ENCODE results near the gene PDE6A.
A peak's percentile ranks its signal among the peaks of the same experiment; 100 is the strongest.

The PDE6A gene

GRCh38 chr5:149904293-149904886, 40.2 kb downstream of the PDE6A start:
- no peaks in the 10 kb centered on the region for H3K27me3 ChIP-seq (replicated peaks in 2 of 5; ENCODE audit: control insufficient read depth in 4 of 5, insufficient read depth in 5 of 5, low read length in 4 of 5)
- 78% methylated on average over 3 of the region's 4 CpGs for WGBS (ENCODE audit: insufficient coverage)
- DNase-seq, result no peak
- POLR2A ChIA-PET, result no interaction called here
- CTCF ChIA-PET, result no interaction called here
- H3K9me3 ChIP-seq (ENCODE audit: control extremely low read depth in 1 of 5, control insufficient read depth in 4 of 5, insufficient read depth in 2 of 5, low read depth in 1 of 5, low read length in 4 of 5), result no peaks in the 10 kb centered on the region
- H3K27ac ChIP-seq (ENCODE audit: insufficient read depth in 1 of 2, low read depth in 1 of 2, low read length in 2 of 2, poor library complexity in 1 of 2, severe bottlenecking in 2 of 2), result no peak overlapping the region
- H3K4me1 ChIP-seq (ENCODE audit: control extremely low read depth in 1 of 4, control insufficient read depth in 4 of 4, insufficient read depth in 4 of 4, low read length in 3 of 4), result peaks cover 0 to 6% (median 0%) of the 10 kb centered on the region in 4 experiments
- H3K36me3 ChIP-seq (ENCODE audit: control insufficient read depth in 4 of 4, insufficient read depth in 4 of 4, low read length in 3 of 4), result no peaks in the 10 kb centered on the region
- H3K4me3 ChIP-seq (ENCODE audit: control insufficient read depth in 1 of 7, extremely low read depth in 1 of 7, insufficient read depth in 4 of 7, low read depth in 2 of 7, low read length in 6 of 7), result no peak overlapping the region

GRCh38 chr5:149903404-149903803, 41.2 kb downstream of the PDE6A start:
- ChIA-PET CTCF (no interaction called here), POLR2A (no interaction called here)
- H3K36me3 ChIP-seq (ENCODE audit: control insufficient read depth in 4 of 4, insufficient read depth in 4 of 4, low read length in 3 of 4), result no peaks in the 10 kb centered on the region
- H3K4me1 ChIP-seq (ENCODE audit: control extremely low read depth in 1 of 4, control insufficient read depth in 4 of 4, insufficient read depth in 4 of 4, low read length in 3 of 4), result peaks cover 0 to 6% (median 0%) of the 10 kb centered on the region in 4 experiments
- H3K27ac ChIP-seq (ENCODE audit: insufficient read depth in 1 of 2, low read depth in 1 of 2, low read length in 2 of 2, poor library complexity in 1 of 2, severe bottlenecking in 2 of 2), result no peak overlapping the region
- H3K27me3 ChIP-seq (replicated peaks in 2 of 5; ENCODE audit: control insufficient read depth in 4 of 5, insufficient read depth in 5 of 5, low read length in 4 of 5), result no peaks in the 10 kb centered on the region
- H3K9me3 ChIP-seq (ENCODE audit: control extremely low read depth in 1 of 5, control insufficient read depth in 4 of 5, insufficient read depth in 2 of 5, low read depth in 1 of 5, low read length in 4 of 5), result no peaks in the 10 kb centered on the region
- DNase-seq, result no peak
- no peak overlapping the region for H3K4me3 ChIP-seq (ENCODE audit: control insufficient read depth in 1 of 7, extremely low read depth in 1 of 7, insufficient read depth in 4 of 7, low read depth in 2 of 7, low read length in 6 of 7)
- WGBS (ENCODE audit: insufficient coverage), result 100% methylated on average over 2 of the region's 2 CpGs

- CTCF ChIA-PET, result interaction anchor here (1.0 kb wide), 2 partner anchors 10 to 57 kb away, joined by 3 to 4 read pairs; no protein-coding TSS in a partner anchor
Observed at GRCh38 chr5:149902177-149902576, 42.4 kb downstream of the PDE6A start.

GRCh38 chr5:149901511-149901910, 43.1 kb downstream of the PDE6A start:
- Histone ChIP-seq H3K27ac (ENCODE audit: insufficient read depth in 1 of 2, low read depth in 1 of 2, low read length in 2 of 2, poor library complexity in 1 of 2, severe bottlenecking in 2 of 2) (no peak overlapping the region), H3K4me3 (ENCODE audit: control insufficient read depth in 1 of 7, extremely low read depth in 1 of 7, insufficient read depth in 4 of 7, low read depth in 2 of 7, low read length in 6 of 7) (no peak overlapping the region), H3K4me1 (ENCODE audit: control extremely low read depth in 1 of 4, control insufficient read depth in 4 of 4, insufficient read depth in 4 of 4, low read length in 3 of 4) (peaks cover 0 to 6% (median 0%) of the 10 kb centered on the region in 4 experiments), H3K36me3 (ENCODE audit: control insufficient read depth in 4 of 4, insufficient read depth in 4 of 4, low read length in 3 of 4) (no peaks in the 10 kb centered on the region), H3K9me3 (ENCODE audit: control extremely low read depth in 1 of 5, control insufficient read depth in 4 of 5, insufficient read depth in 2 of 5, low read depth in 1 of 5, low read length in 4 of 5) (no peaks in the 10 kb centered on the region), H3K27me3 (replicated peaks in 2 of 5; ENCODE audit: control insufficient read depth in 4 of 5, insufficient read depth in 5 of 5, low read length in 4 of 5) (no peaks in the 10 kb centered on the region)
- POLR2A ChIA-PET, result no interaction called here
- peak in 2 of 3 donors; percentile 38 to 42 for DNase-seq
- CTCF ChIA-PET, result interaction anchor here (1.0 kb wide), 1 partner anchor 57 kb away, joined by 3 read pairs; no protein-coding TSS in a partner anchor
- 73% methylated on average over 2 of the region's 2 CpGs for WGBS (ENCODE audit: insufficient coverage)

More at GRCh38 chr5:149902177-149902576, 42.4 kb downstream of the PDE6A start:
- no peak overlapping the region for H3K27ac ChIP-seq (ENCODE audit: insufficient read depth in 1 of 2, low read depth in 1 of 2, low read length in 2 of 2, poor library complexity in 1 of 2, severe bottlenecking in 2 of 2)
- peaks cover 0 to 6% (median 0%) of the 10 kb centered on the region in 4 experiments for H3K4me1 ChIP-seq (ENCODE audit: control extremely low read depth in 1 of 4, control insufficient read depth in 4 of 4, insufficient read depth in 4 of 4, low read length in 3 of 4)
- POLR2A ChIA-PET, result no interaction called here
- no peaks in the 10 kb centered on the region for H3K9me3 ChIP-seq (ENCODE audit: control extremely low read depth in 1 of 5, control insufficient read depth in 4 of 5, insufficient read depth in 2 of 5, low read depth in 1 of 5, low read length in 4 of 5)
- H3K27me3 ChIP-seq (replicated peaks in 2 of 5; ENCODE audit: control insufficient read depth in 4 of 5, insufficient read depth in 5 of 5, low read length in 4 of 5), result no peaks in the 10 kb centered on the region
- DNase-seq, result peak in 1 of 3 donors; percentile 14
- H3K36me3 ChIP-seq (ENCODE audit: control insufficient read depth in 4 of 4, insufficient read depth in 4 of 4, low read length in 3 of 4), result no peaks in the 10 kb centered on the region
- 96% methylated on average over 4 of the region's 4 CpGs for WGBS (ENCODE audit: insufficient coverage)
- no peak overlapping the region for H3K4me3 ChIP-seq (ENCODE audit: control insufficient read depth in 1 of 7, extremely low read depth in 1 of 7, insufficient read depth in 4 of 7, low read depth in 2 of 7, low read length in 6 of 7)

- H3K27ac ChIP-seq (ENCODE audit: insufficient read depth in 1 of 2, low read depth in 1 of 2, low read length in 2 of 2, poor library complexity in 1 of 2, severe bottlenecking in 2 of 2), result no peak overlapping the region
- no CpG with 5 or more reads among the region's 2 CpGs for WGBS (ENCODE audit: insufficient coverage)
- no peaks in the 10 kb centered on the region for H3K27me3 ChIP-seq (replicated peaks in 2 of 5; ENCODE audit: control insufficient read depth in 4 of 5, insufficient read depth in 5 of 5, low read length in 4 of 5)
- ChIA-PET CTCF (interaction anchor here (1.0 kb wide), 1 partner anchor 45 kb away, joined by 3 read pairs; no protein-coding TSS in a partner anchor), POLR2A (no interaction called here)
- no peak overlapping the region for H3K4me3 ChIP-seq (ENCODE audit: control insufficient read depth in 1 of 7, extremely low read depth in 1 of 7, insufficient read depth in 4 of 7, low read depth in 2 of 7, low read length in 6 of 7)
- DNase-seq, result no peak
- H3K9me3 ChIP-seq (ENCODE audit: control extremely low read depth in 1 of 5, control insufficient read depth in 4 of 5, insufficient read depth in 2 of 5, low read depth in 1 of 5, low read length in 4 of 5), result no peaks in the 10 kb centered on the region
- peaks cover 0 to 6% (median 0%) of the 10 kb centered on the region in 4 experiments for H3K4me1 ChIP-seq (ENCODE audit: control extremely low read depth in 1 of 4, control insufficient read depth in 4 of 4, insufficient read depth in 4 of 4, low read length in 3 of 4)
- no peaks in the 10 kb centered on the region for H3K36me3 ChIP-seq (ENCODE audit: control insufficient read depth in 4 of 4, insufficient read depth in 4 of 4, low read length in 3 of 4)
Observed at GRCh38 chr5:149900390-149900789, 44.2 kb downstream of the PDE6A start.

- CTCF ChIA-PET, result no interaction called here
- WGBS (ENCODE audit: insufficient coverage), result 88% methylated on average over 1 of the region's 1 CpG
Observed at GRCh38 chr5:149898811-149899210, 45.8 kb downstream of the PDE6A start.

GRCh38 chr5:149895416-149896345, 48.9 kb downstream of the PDE6A start:
- Histone ChIP-seq H3K4me1 (ENCODE audit: control extremely low read depth in 1 of 4, control insufficient read depth in 4 of 4, insufficient read depth in 4 of 4, low read length in 3 of 4) (no peaks in the 10 kb centered on the region), H3K36me3 (ENCODE audit: control insufficient read depth in 4 of 4, insufficient read depth in 4 of 4, low read length in 3 of 4) (no peaks in the 10 kb centered on the region), H3K4me3 (ENCODE audit: control insufficient read depth in 1 of 7, extremely low read depth in 1 of 7, insufficient read depth in 4 of 7, low read depth in 2 of 7, low read length in 6 of 7) (no peak overlapping the region), H3K27ac (ENCODE audit: insufficient read depth in 1 of 2, low read depth in 1 of 2, low read length in 2 of 2, poor library complexity in 1 of 2, severe bottlenecking in 2 of 2) (no peak overlapping the region), H3K9me3 (ENCODE audit: control extremely low read depth in 1 of 5, control insufficient read depth in 4 of 5, insufficient read depth in 2 of 5, low read depth in 1 of 5, low read length in 4 of 5) (no peaks in the 10 kb centered on the region), H3K27me3 (replicated peaks in 2 of 5; ENCODE audit: control insufficient read depth in 4 of 5, insufficient read depth in 5 of 5, low read length in 4 of 5) (no peaks in the 10 kb centered on the region)
- POLR2A ChIA-PET, result no interaction called here
- CTCF ChIA-PET, result interaction anchor here (1.2 kb wide), 1 partner anchor 66 kb away, joined by 3 read pairs; no protein-coding TSS in a partner anchor
- 100% methylated on average over 3 of the region's 7 CpGs for WGBS (ENCODE audit: insufficient coverage)
- DNase-seq, result peak in 1 of 3 donors; percentile 33

More at GRCh38 chr5:149898811-149899210, 45.8 kb downstream of the PDE6A start:
- no peaks in the 10 kb centered on the region for H3K9me3 ChIP-seq (ENCODE audit: control extremely low read depth in 1 of 5, control insufficient read depth in 4 of 5, insufficient read depth in 2 of 5, low read depth in 1 of 5, low read length in 4 of 5)
- no peaks in the 10 kb centered on the region for H3K27me3 ChIP-seq (replicated peaks in 2 of 5; ENCODE audit: control insufficient read depth in 4 of 5, insufficient read depth in 5 of 5, low read length in 4 of 5)
- H3K36me3 ChIP-seq (ENCODE audit: control insufficient read depth in 4 of 4, insufficient read depth in 4 of 4, low read length in 3 of 4), result no peaks in the 10 kb centered on the region
- DNase-seq, result no peak
- no peak overlapping the region for H3K27ac ChIP-seq (ENCODE audit: insufficient read depth in 1 of 2, low read depth in 1 of 2, low read length in 2 of 2, poor library complexity in 1 of 2, severe bottlenecking in 2 of 2)
- POLR2A ChIA-PET, result no interaction called here
- H3K4me3 ChIP-seq (ENCODE audit: control insufficient read depth in 1 of 7, extremely low read depth in 1 of 7, insufficient read depth in 4 of 7, low read depth in 2 of 7, low read length in 6 of 7), result no peak overlapping the region
- no peaks in the 10 kb centered on the region for H3K4me1 ChIP-seq (ENCODE audit: control extremely low read depth in 1 of 4, control insufficient read depth in 4 of 4, insufficient read depth in 4 of 4, low read length in 3 of 4)

Data from common myeloid progenitor, CD34-positive (primary cell).